H9 (cell line): ENCODE data around the gene TSFM. TPM values are rescaled to one million over a fixed set of nuclear protein-coding genes. Genes with fewer than 3 reads are reported as not detected.

Experiments
- DNase-seq: peaks from one replicate; pipeline ENCODE4 v3.0.0-alpha.2; 2017
- H2AFZ ChIP-seq: one replicate; pipeline ENCODE4 v1.6.1; 2013; ENCODE audit warnings: mild to moderate bottlenecking, low read length, control low read depth, moderate library complexity
- H2AK5ac ChIP-seq: 2 replicates; pipeline ENCODE4 v1.6.1; 2013; ENCODE audit warnings: low read length, control low read depth, mixed read lengths; ENCODE audit not compliant: insufficient read length
- H2BK120ac ChIP-seq: one replicate; pipeline ENCODE4 v1.6.1; 2013; ENCODE audit warnings: low read depth, mild to moderate bottlenecking, low read length, control low read depth, inconsistent platforms; ENCODE audit not compliant: poor library complexity, severe bottlenecking
- H2BK12ac ChIP-seq: 2 replicates; pipeline ENCODE4 v1.6.1; 2013; ENCODE audit warnings: low read length, control low read depth, mixed read lengths, low read depth; ENCODE audit not compliant: insufficient read length
- H2BK15ac ChIP-seq: 2 replicates; pipeline ENCODE4 v1.6.1; 2013; ENCODE audit warnings: low read depth, low read length, control low read depth
- H2BK20ac ChIP-seq: one replicate; pipeline ENCODE4 v1.6.1; 2013; ENCODE audit warnings: low read depth, mild to moderate bottlenecking, low read length, control low read depth, inconsistent platforms; ENCODE audit not compliant: poor library complexity, severe bottlenecking
- H2BK5ac ChIP-seq: 2 replicates; pipeline ENCODE4 v1.6.1; 2013; ENCODE audit warnings: low read length, control low read depth, mixed read lengths; ENCODE audit not compliant: insufficient read length
- H3K14ac ChIP-seq: 2 replicates; pipeline ENCODE4 v1.6.1; 2013; ENCODE audit warnings: low read length, control low read depth; ENCODE audit not compliant: insufficient read depth
- H3K18ac ChIP-seq: 2 replicates; pipeline ENCODE4 v1.6.1; 2013; ENCODE audit warnings: low read depth, mild to moderate bottlenecking, mixed read lengths, low read length, control low read depth; ENCODE audit not compliant: insufficient read length
- H3K23ac ChIP-seq: 2 replicates; pipeline ENCODE4 v1.6.1; 2013; ENCODE audit warnings: low read length, control low read depth, mixed read lengths, low read depth; ENCODE audit not compliant: insufficient read length
- H3K23me2 ChIP-seq: 2 replicates; pipeline ENCODE4 v1.6.1; 2013; ENCODE audit warnings: low read depth, mild to moderate bottlenecking, mixed read lengths, low read length, control low read depth; ENCODE audit not compliant: insufficient read length, poor library complexity, severe bottlenecking
- H3K27ac ChIP-seq: 2 replicates; pipeline ENCODE4 v1.5.1; 2013; ENCODE audit warnings: low read length, control low read depth, mixed read lengths, low read depth; ENCODE audit not compliant: insufficient read length
- H3K27me3 ChIP-seq: 2 replicates; pipeline ENCODE4 v1.6.1; 2013; ENCODE audit warnings: low read length, control low read depth, inconsistent platforms; ENCODE audit not compliant: insufficient read depth
- H3K4ac ChIP-seq: 2 replicates; pipeline ENCODE4 v1.6.1; 2013; ENCODE audit warnings: low read depth, mild to moderate bottlenecking, control low read depth, inconsistent platforms, low read length, moderate library complexity
- H3K4me1 ChIP-seq: 2 replicates; pipeline ENCODE4 v1.6.1; 2013; ENCODE audit warnings: low read length, control low read depth, inconsistent platforms; ENCODE audit not compliant: insufficient read depth
- H3K4me2 ChIP-seq: 2 replicates; pipeline ENCODE4 v1.6.1; 2013; ENCODE audit warnings: low read length, control low read depth, mixed read lengths; ENCODE audit not compliant: insufficient read length, insufficient read depth
- H3K56ac ChIP-seq: 2 replicates; pipeline ENCODE4 v1.6.1; 2013; ENCODE audit warnings: low read depth, mild to moderate bottlenecking, mixed read lengths, low read length, control low read depth; ENCODE audit not compliant: insufficient read length
- H3K79me1 ChIP-seq: 2 replicates; pipeline ENCODE4 v1.6.1; 2013; ENCODE audit warnings: low read depth, mild to moderate bottlenecking, moderate library complexity, low read length, control low read depth, inconsistent platforms; ENCODE audit not compliant: insufficient read depth, poor library complexity, severe bottlenecking
- H3K79me2 ChIP-seq: 2 replicates; pipeline ENCODE4 v1.6.1; 2013; ENCODE audit warnings: low read length, control low read depth, inconsistent platforms; ENCODE audit not compliant: insufficient read depth
- H3K9ac ChIP-seq: 2 replicates; pipeline ENCODE4 v1.6.1; 2013; ENCODE audit warnings: low read length, control low read depth, mixed read lengths; ENCODE audit not compliant: insufficient read length; ENCODE audit errors: extremely low read depth
- H3K9me3 ChIP-seq: one replicate; pipeline ENCODE4 v1.6.1; 2013; ENCODE audit warnings: low read depth, low read length, inconsistent platforms; ENCODE audit not compliant: control insufficient read depth
- H3T11ph ChIP-seq: one replicate; pipeline ENCODE4 v1.6.1; 2013; ENCODE audit warnings: mild to moderate bottlenecking, low read length, control low read depth, inconsistent platforms
- H4K20me1 ChIP-seq: one replicate; pipeline ENCODE4 v1.6.1; 2013; ENCODE audit not compliant: control insufficient read depth, insufficient read length, insufficient read depth
- H4K5ac ChIP-seq: 2 replicates; pipeline ENCODE4 v1.6.1; 2013; ENCODE audit warnings: low read depth, mild to moderate bottlenecking, mixed read lengths, low read length, control low read depth; ENCODE audit not compliant: insufficient read length
- H4K8ac ChIP-seq: replicated peaks from 2 replicates; pipeline ENCODE4 v1.6.1; 2013; ENCODE audit warnings: low read length, control low read depth, mixed read lengths, low read depth; ENCODE audit not compliant: insufficient read length
- H4K91ac ChIP-seq: 2 replicates; pipeline ENCODE4 v1.6.1; 2013; ENCODE audit warnings: low read depth, mild to moderate bottlenecking, moderate library complexity, mixed read lengths, low read length, control low read depth; ENCODE audit not compliant: insufficient read length
- H3K27ac Mint-ChIP-seq, 3 experiments: 2 replicates in 2 of 3; 3 replicates in 1 of 3; pipeline ENCODE4 v1.8.0; 2020 to 2021; ENCODE audit warnings: mixed read lengths in 3 of 3, mild to moderate bottlenecking in 1 of 3, moderate library complexity in 1 of 3
- H3K27me3 Mint-ChIP-seq: 2 replicates; pipeline ENCODE4 v1.8.0; 2021; ENCODE audit warnings: low read depth, mild to moderate bottlenecking, moderate library complexity, mixed read lengths
- H3K36me3 Mint-ChIP-seq, 3 experiments: 2 replicates in 2 of 3; 3 replicates in 1 of 3; pipeline ENCODE4 v1.8.0; 2020 to 2021; ENCODE audit warnings: low read depth in 3 of 3, mixed read lengths in 3 of 3; ENCODE audit not compliant: insufficient read depth in 1 of 3
- H3K4me1 Mint-ChIP-seq, 2 experiments: 2 replicates each; pipeline ENCODE4 v1.8.0; 2020; ENCODE audit warnings: mixed read lengths in 2 of 2
- H3K4me3 Mint-ChIP-seq, 2 experiments: 2 replicates in 1 of 2; 3 replicates in 1 of 2; pipeline ENCODE4 v1.8.0; 2020 to 2021; ENCODE audit warnings: mild to moderate bottlenecking in 2 of 2, mixed read lengths in 2 of 2, moderate library complexity in 1 of 2
- H3K9me3 Mint-ChIP-seq, 2 experiments: 2 replicates in 1 of 2; 3 replicates in 1 of 2; pipeline ENCODE4 v1.8.0; 2020; ENCODE audit warnings: mild to moderate bottlenecking in 2 of 2, mixed read lengths in 2 of 2, moderate library complexity in 1 of 2
- CTCF ChIP-seq: fragments of 200-600 bp; sonication (generic); conservative IDR thresholded peaks from 3 replicates; pipeline ENCODE4 v1.8.0; 2021; ENCODE audit warnings: antibody characterized with exemption, mild to moderate bottlenecking
- WGBS: extraction: QIAGEN DNeasy Blood & Tissue Kit; methylation state at CpG from one replicate; pipeline ENCODE4 v1.1.7; 2013; ENCODE audit warnings: missing lambda C conversion rate, low lambda C conversion rate, mixed read lengths; ENCODE audit not compliant: insufficient read length; ENCODE audit errors: extremely low coverage; 5-methylcytosine and 5-hydroxymethylcytosine counted together
- total RNA-seq: library from RNA; stranded (reverse); gene quantifications from 2 replicates; pipeline ENCODE4 v1.2.1, GENCODE V29; 2021

The TSFM gene
- total RNA-seq, 1 experiment from 2014 or later: 50.2 TPM

- no peak overlapping the region for H2BK120ac ChIP-seq
- no peaks in the 10 kb centered on the region for H3K23me2 ChIP-seq
- H3K9me3 Mint-ChIP-seq: no peaks in the 10 kb centered on the region
- no peak overlapping the region for H3K4ac ChIP-seq
- no peak for DNase-seq
- H2AFZ ChIP-seq: no peak overlapping the region
- WGBS: no CpG with 5 or more reads among the region's 17 CpGs
- H4K91ac ChIP-seq: no peak overlapping the region
- no peak overlapping the region for H3K9ac ChIP-seq
- no peak overlapping the region for H3K23ac ChIP-seq
- H4K8ac ChIP-seq: no peak overlapping the region
- no peaks in the 10 kb centered on the region for H3K27me3 ChIP-seq
- no peaks in the 10 kb centered on the region; the same call in 1 of the 2 replicates for H3K27me3 Mint-ChIP-seq
- no peak overlapping the region for H3K27ac ChIP-seq
- no peaks in the 10 kb centered on the region for H3K79me2 ChIP-seq
- H3K79me1 ChIP-seq: no peaks in the 10 kb centered on the region
- H3K4me1 Mint-ChIP-seq: peaks cover 0 to 3% of the 10 kb centered on the region in 2 experiments; a peak in 1 of 4 replicates
- H4K5ac ChIP-seq: no peak overlapping the region
- no peak overlapping the region for H2BK20ac ChIP-seq
- H2AK5ac ChIP-seq: no peak overlapping the region
- no peaks in the 10 kb centered on the region for H3K9me3 ChIP-seq
- no peak overlapping the region for H3T11ph ChIP-seq
- H3K27ac Mint-ChIP-seq: no peak overlapping the region; a peak in 1 of 7 replicates
- H3K14ac ChIP-seq: no peak overlapping the region
- H3K18ac ChIP-seq: no peak overlapping the region
- no peak overlapping the region for H2BK15ac ChIP-seq
- no peak overlapping the region for H3K4me3 Mint-ChIP-seq
- H4K20me1 ChIP-seq: no peaks in the 10 kb centered on the region
- no peak overlapping the region for H2BK5ac ChIP-seq
- peaks cover 41 to 76% (median 73%) of the 10 kb centered on the region in 3 experiments; a peak in 6 of 7 replicates for H3K36me3 Mint-ChIP-seq
- no peaks in the 10 kb centered on the region for H3K4me1 ChIP-seq
- H2BK12ac ChIP-seq: no peak overlapping the region
- TF ChIP-seq CTCF: no peak
- no peak overlapping the region for H3K4me2 ChIP-seq
- H3K56ac ChIP-seq: no peak overlapping the region
Observed at GRCh38 chr12:57823131-57823907, 40.7 kb downstream of the TSFM start.
